CD14-positive monocyte (primary cell): ENCODE measurements around the gene PLCL2. TPM values are rescaled to one million over a fixed set of nuclear protein-coding genes. Genes with fewer than 3 reads are reported as not detected.

Source experiments
- DNase-seq, 3 donors: peaks; one replicate each; pipeline ENCODE4 v3.0.0-alpha.2; 2011 to 2022
- H2AFZ ChIP-seq: 2 replicates; pipeline ENCODE4 v1.6.0; 2012; ENCODE audit warnings: mild to moderate bottlenecking, low read depth, low read length, inconsistent platforms; ENCODE audit not compliant: insufficient read depth, poor library complexity, severe bottlenecking
- H3K27ac ChIP-seq, 2 donors: 1 replicate in 1 of 2; 2 replicates in 1 of 2; pipeline ENCODE4 v1.5.1; 2012 to 2013; ENCODE audit warnings: low read length in 2 of 2, control low read depth in 1 of 2, inconsistent platforms in 1 of 2, low read depth in 1 of 2, mild to moderate bottlenecking in 1 of 2
- H3K27me3 ChIP-seq, 2 donors: one replicate each; pipeline versions ENCODE4 v1.6.0 to v1.6.1; 2011 to 2013; ENCODE audit warnings: low read length in 2 of 2; ENCODE audit not compliant: control insufficient read depth in 2 of 2, insufficient read depth in 2 of 2
- H3K36me3 ChIP-seq, 2 donors: replicated peaks in 1 of 2; 1 replicate in 1 of 2; 2 replicates in 1 of 2; pipeline versions ENCODE4 v1.5.1 to v1.6.1; 2012 to 2013; ENCODE audit warnings: low read length in 2 of 2, control low read depth in 1 of 2, inconsistent platforms in 1 of 2, mild to moderate bottlenecking in 1 of 2; ENCODE audit not compliant: insufficient read depth in 2 of 2, control insufficient read depth in 1 of 2
- H3K4me1 ChIP-seq, 2 donors: 1 replicate in 1 of 2; 2 replicates in 1 of 2; pipeline versions ENCODE4 v1.5.1 to v1.6.1; 2012 to 2013; ENCODE audit warnings: low read length in 2 of 2, control low read depth in 1 of 2, inconsistent platforms in 1 of 2, mild to moderate bottlenecking in 1 of 2, moderate library complexity in 1 of 2; ENCODE audit not compliant: insufficient read depth in 2 of 2, control insufficient read depth in 1 of 2
- H3K4me2 ChIP-seq: replicated peaks from 2 replicates; pipeline ENCODE3; 2012; ENCODE audit warnings: low read length, moderate library complexity, mild to moderate bottlenecking; ENCODE audit not compliant: poor library complexity, severe bottlenecking; ENCODE audit errors: extremely low read depth
- H3K4me3 ChIP-seq, 3 experiments: fragments of 200-600 bp in 1 of 3; sonication (generic) in 1 of 3; replicated peaks in 1 of 3; 1 replicate in 2 of 3; 2 replicates in 1 of 3; pipeline ENCODE4 v1.5.1; 2011 to 2013; ENCODE audit warnings: low read length in 3 of 3, mild to moderate bottlenecking in 3 of 3, control low read depth in 2 of 3, low read depth in 2 of 3, inconsistent platforms in 1 of 3, moderate library complexity in 1 of 3
- H3K79me2 ChIP-seq: 2 replicates; pipeline ENCODE4 v1.6.0; 2012; ENCODE audit warnings: mild to moderate bottlenecking, control low read depth, inconsistent platforms, low read length, moderate library complexity; ENCODE audit not compliant: insufficient read depth
- H3K9ac ChIP-seq: 2 replicates; pipeline ENCODE4 v1.6.0; 2017; ENCODE audit warnings: low read length, mild to moderate bottlenecking; ENCODE audit not compliant: insufficient read depth, poor library complexity, severe bottlenecking
- H3K9me3 ChIP-seq, 2 donors: replicated peaks in 1 of 2; 1 replicate in 1 of 2; 2 replicates in 1 of 2; pipeline versions ENCODE4 v1.5.1 to v1.6.1; 2012 to 2013; ENCODE audit warnings: low read length in 2 of 2, control low read depth in 1 of 2; ENCODE audit not compliant: control insufficient read depth in 1 of 2, insufficient read depth in 1 of 2
- H4K20me1 ChIP-seq: 2 replicates; pipeline ENCODE4 v1.6.0; 2012; ENCODE audit warnings: mild to moderate bottlenecking, low read length, control low read depth, moderate library complexity; ENCODE audit not compliant: insufficient read depth
- H3K27ac Mint-ChIP-seq, 7 donors: one replicate each; pipeline ENCODE4 v1.8.0; 2020; ENCODE audit warnings: mild to moderate bottlenecking in 7 of 7, mixed read lengths in 7 of 7, moderate library complexity in 6 of 7, inconsistent platforms in 2 of 7
- H3K27me3 Mint-ChIP-seq, 3 donors: one replicate each; pipeline ENCODE4 v1.8.0; 2021 to 2022; ENCODE audit warnings: low read depth in 3 of 3, mild to moderate bottlenecking in 3 of 3, mixed read lengths in 3 of 3, moderate library complexity in 3 of 3, inconsistent platforms in 1 of 3
- H3K36me3 Mint-ChIP-seq, 2 donors: one replicate each; pipeline ENCODE4 v1.8.0; 2020; ENCODE audit warnings: mixed read lengths in 2 of 2, inconsistent platforms in 1 of 2, mild to moderate bottlenecking in 1 of 2
- H3K4me1 Mint-ChIP-seq: one replicate; pipeline ENCODE4 v1.8.0; 2020; ENCODE audit warnings: mild to moderate bottlenecking, mixed read lengths
- H3K4me3 Mint-ChIP-seq, 2 donors: one replicate each; pipeline ENCODE4 v1.8.0; 2020; ENCODE audit warnings: mild to moderate bottlenecking in 2 of 2, mixed read lengths in 2 of 2, moderate library complexity in 1 of 2
- H3K9me3 Mint-ChIP-seq, 7 donors: one replicate each; pipeline ENCODE4 v1.8.0; 2020 to 2022; ENCODE audit warnings: mixed read lengths in 7 of 7, mild to moderate bottlenecking in 6 of 7, moderate library complexity in 6 of 7, inconsistent platforms in 2 of 7
- CTCF ChIP-seq: fragments of 200-600 bp; IDR thresholded peaks from one replicate; pipeline ENCODE4 v1.8.0; 2022; ENCODE audit warnings: antibody characterized with exemption, mild to moderate bottlenecking
- WGBS: methylation state at CpG from one replicate; pipeline ENCODE4 v1.1.5; 2013; ENCODE audit warnings: missing lambda C conversion rate; ENCODE audit not compliant: insufficient coverage; 5-methylcytosine and 5-hydroxymethylcytosine counted together
- intact Hi-C, 2 donors: fragments of 100-400 bp; cut with micrococcal nuclease; formaldehyde crosslinking; loops; one replicate each; pipeline versions ENCODE4 v1.15.0 to v1.15.1; 2023
- polyA plus RNA-seq, 3 donors: library from polyadenylated mRNA; depleted of rRNA in 1 of 3; unstranded in 2 of 3; stranded (reverse) in 1 of 3; fragments of 300-500 nt in 2 of 3; fragments of >200 nt in 1 of 3; fragmentation: Illumina TruSeq in 2 of 3; gene quantifications; 1 replicate in 2 of 3; 2 replicates in 1 of 3; pipeline ENCODE4 v1.2.3, GENCODE V29; 2012 to 2021

Gene PLCL2
- polyA plus RNA-seq, 3 donors: 18.8 to 32.5 (median 26.8) TPM

- no peak overlapping the region for H3K4me2 ChIP-seq
- H3K4me1 ChIP-seq: peaks cover 30 to 32% of the 10 kb centered on the region in 2 donors
- TF ChIP-seq CTCF: no peak
- no peaks in the 10 kb centered on the region for H3K27me3 Mint-ChIP-seq
- no peaks in the 10 kb centered on the region for H3K9me3 ChIP-seq
- no peak for DNase-seq
- H3K9ac ChIP-seq: no peak overlapping the region
- H3K4me1 Mint-ChIP-seq: peaks cover 34% of the 10 kb centered on the region
- H3K27ac ChIP-seq: no peak overlapping the region
- H3K4me3 ChIP-seq: no peak overlapping the region
- no peak overlapping the region for H3K4me3 Mint-ChIP-seq
- intact Hi-C loops: no loop called here
- H3K27me3 ChIP-seq: no peaks in the 10 kb centered on the region
- 100% methylated on average over 4 of the region's 7 CpGs for WGBS
- peaks cover 43 to 51% of the 10 kb centered on the region in 2 donors for H3K36me3 Mint-ChIP-seq
- peak overlapping the region in 1 of 7 donors; percentile 37 for H3K27ac Mint-ChIP-seq
- H2AFZ ChIP-seq: no peak overlapping the region
- H3K9me3 Mint-ChIP-seq: no peaks in the 10 kb centered on the region
- H3K36me3 ChIP-seq: peaks cover 12 to 43% of the 10 kb centered on the region in 2 donors
- no peaks in the 10 kb centered on the region for H3K79me2 ChIP-seq
- H4K20me1 ChIP-seq: peaks cover 52% of the 10 kb centered on the region
Observed at GRCh38 chr3:17055374-17056276, 170.9 kb downstream of the PLCL2 start.

- H3K27ac ChIP-seq: no peak overlapping the region
- Mint-ChIP-seq H3K36me3 (peaks cover 49 to 51% of the 10 kb centered on the region in 2 donors), H3K4me3 (no peak overlapping the region), H3K9me3 (no peaks in the 10 kb centered on the region), H3K27me3 (no peaks in the 10 kb centered on the region), H3K4me1 (peaks cover 20% of the 10 kb centered on the region), H3K27ac (peak overlapping the region in 1 of 7 donors; percentile 12)
- no peaks in the 10 kb centered on the region for H3K79me2 ChIP-seq
- H3K9me3 ChIP-seq: no peaks in the 10 kb centered on the region
- H2AFZ ChIP-seq: no peak overlapping the region
- no peak for DNase-seq
- TF ChIP-seq CTCF: no peak
- intact Hi-C loops: no loop called here
- H3K36me3 ChIP-seq: peaks cover 12 to 51% of the 10 kb centered on the region in 2 donors
- H3K4me2 ChIP-seq: no peak overlapping the region
- no peak overlapping the region for H3K9ac ChIP-seq
- no CpG with 5 or more reads among the region's 4 CpGs for WGBS
- no peaks in the 10 kb centered on the region for H3K27me3 ChIP-seq
- no peak overlapping the region for H3K4me3 ChIP-seq
- H4K20me1 ChIP-seq: peaks cover 53% of the 10 kb centered on the region
- peaks cover 17 to 18% of the 10 kb centered on the region in 2 donors for H3K4me1 ChIP-seq
Observed at GRCh38 chr3:17057321-17057720, 172.6 kb downstream of the PLCL2 start.
